Left forelimb (tissue), 1 donor: ENCODE data around the gene PACS2.

Experiments
- DNase-seq: peaks from one replicate; pipeline ENCODE4 v3.0.0-alpha.2; 2018; ENCODE audit warnings: low spot score

PACS2 gene

GRCh38 chr14:105369653-105370040 is 55.1 kb downstream of the PACS2 start:
- DNase-seq = no peak

GRCh38 chr14:105374389-105374788 is 59.8 kb downstream of the PACS2 start:
- DNase-seq = no peak

- DNase-seq = no peak
Measured at GRCh38 chr14:105375635-105376057, 61.1 kb downstream of the PACS2 start.

- DNase-seq = no peak
Measured at GRCh38 chr14:105376521-105377440, 62.2 kb downstream of the PACS2 start.

- no peak for DNase-seq
Measured at GRCh38 chr14:105377555-105378182, 63.1 kb downstream of the PACS2 start.

- no peak for DNase-seq
Measured at GRCh38 chr14:105378199-105378598, 63.7 kb downstream of the PACS2 start.

GRCh38 chr14:105378873-105379685 is 64.5 kb downstream of the PACS2 start:
- DNase-seq = no peak

- DNase-seq = no peak
Measured at GRCh38 chr14:105379946-105380345, 65.4 kb downstream of the PACS2 start.

GRCh38 chr14:105380756-105381155 is 66.2 kb downstream of the PACS2 start:
- DNase-seq = no peak

- DNase-seq = no peak
Measured at GRCh38 chr14:105381446-105382342, 67.1 kb downstream of the PACS2 start.

- DNase-seq = no peak
Measured at GRCh38 chr14:105382343-105383082, 68.0 kb downstream of the PACS2 start.

- no peak for DNase-seq
Measured at GRCh38 chr14:105383083-105383730, 68.7 kb downstream of the PACS2 start.

- DNase-seq = no peak
Measured at GRCh38 chr14:105384041-105384557, 69.6 kb downstream of the PACS2 start.

- DNase-seq = no peak
Measured at GRCh38 chr14:105384605-105385321, 70.2 kb downstream of the PACS2 start.

GRCh38 chr14:105385322-105385637 is 70.7 kb downstream of the PACS2 start:
- no peak for DNase-seq

GRCh38 chr14:105385698-105386365 is 71.3 kb downstream of the PACS2 start:
- DNase-seq = no peak

- DNase-seq = no peak
Measured at GRCh38 chr14:105386581-105387529, 72.3 kb downstream of the PACS2 start.

- DNase-seq = no peak
Measured at GRCh38 chr14:105387530-105387922, 73.0 kb downstream of the PACS2 start.
